Esophagus muscularis mucosa (tissue), 4 donors: ENCODE data around the gene TFE3. TPM values are rescaled to one million over a fixed set of nuclear protein-coding genes. Genes with fewer than 3 reads are reported as not detected.

ENCODE experiments used
- DNase-seq: peaks from one replicate; pipeline ENCODE4 v3.0.0-alpha.2; 2017; ENCODE audit errors: extremely low spot score
- H3K27ac ChIP-seq, 4 donors: fragments of 200-600 bp; sonication (generic); replicated peaks in 1 of 4; 1 replicate in 3 of 4; 2 replicates in 1 of 4; pipeline ENCODE4 v1.5.1; 2016 to 2019; ENCODE audit warnings: mild to moderate bottlenecking in 1 of 4
- H3K27me3 ChIP-seq, 4 donors: fragments of 200-600 bp; sonication (generic); one replicate each; pipeline versions ENCODE4 v1.5.1 to v1.6.0; 2016 to 2019
- H3K36me3 ChIP-seq, 4 donors: fragments of 200-600 bp; sonication (generic); one replicate each; pipeline ENCODE4 v1.5.1; 2016 to 2019
- H3K4me1 ChIP-seq, 4 donors: fragments of 200-600 bp; sonication (generic); one replicate each; pipeline ENCODE4 v1.5.1; 2016 to 2019
- H3K4me3 ChIP-seq, 4 donors: fragments of 200-600 bp; sonication (generic); 1 replicate in 2 of 4; 2 replicates in 2 of 4; pipeline ENCODE4 v1.5.1; 2016 to 2019; ENCODE audit warnings: mild to moderate bottlenecking in 4 of 4, moderate library complexity in 1 of 4
- H3K9me3 ChIP-seq, 4 donors: fragments of 200-600 bp; sonication (generic); 1 replicate in 3 of 4; 2 replicates in 1 of 4; pipeline ENCODE4 v1.5.1; 2016 to 2019
- EP300 ChIP-seq: sonication (generic); formaldehyde crosslinking; IDR thresholded peaks from one replicate; pipeline ENCODE4 v1.6.1; 2017; ENCODE audit warnings: antibody characterized with exemption
- POLR2A ChIP-seq: fragments of 450-650 bp; IDR thresholded peaks from one replicate; pipeline ENCODE4 v1.6.1; 2017; ENCODE audit warnings: antibody characterized with exemption, moderate library complexity, mild to moderate bottlenecking, low read depth
- POLR2AphosphoS5 ChIP-seq, 2 donors: sonication (generic); formaldehyde crosslinking; IDR thresholded peaks; one replicate each; pipeline ENCODE4 v1.6.1; 2017; ENCODE audit warnings: antibody characterized with exemption in 2 of 2
- WGBS: methylation state at CpG from one replicate; pipeline ENCODE4 v1.1.5; 2018; 5-methylcytosine and 5-hydroxymethylcytosine counted together
- intact Hi-C: fragments of 100-400 bp; cut with DNase I; formaldehyde crosslinking; loops from one replicate; pipeline ENCODE4 v1.15.1; 2023
- total RNA-seq, 4 donors: library from RNA; depleted of rRNA; stranded (reverse); fragments of >200 nt; gene quantifications; one replicate each; pipeline versions ENCODE4 v1.1.0 to v1.2.1, GENCODE V29; 2016
- TF ChIP-seq, protein P1 (sequence below), 3 experiments: fragments of 200-600 bp in 2 of 3; fragments of 450-650 bp in 1 of 3; sonication (generic) in 2 of 3; IDR thresholded peaks; one replicate each; pipeline ENCODE4 v1.5.1; 2017 to 2019; ENCODE audit warnings: antibody characterized with exemption in 3 of 3, mild to moderate bottlenecking in 2 of 3, moderate library complexity in 1 of 3

TFE3 gene
- total RNA-seq, 4 donors from 2014 or later, result 99.9 to 181 (median 150) TPM

GRCh38 chrX:49066690-49067089 is 23.5 kb upstream of the TFE3 start:
- WGBS, result 87% methylated on average over 7 of the region's 9 CpGs
- no peaks in the 10 kb centered on the region for H3K9me3 ChIP-seq
- no peak for DNase-seq
- peaks cover 0 to 41% (median 22%) of the 10 kb centered on the region in 4 donors for H3K36me3 ChIP-seq
- H3K27ac ChIP-seq, result no peak overlapping the region
- TF ChIP-seq POLR2A, result no peak
- TF ChIP-seq EP300, result no peak
- TF ChIP-seq, protein P1, sequence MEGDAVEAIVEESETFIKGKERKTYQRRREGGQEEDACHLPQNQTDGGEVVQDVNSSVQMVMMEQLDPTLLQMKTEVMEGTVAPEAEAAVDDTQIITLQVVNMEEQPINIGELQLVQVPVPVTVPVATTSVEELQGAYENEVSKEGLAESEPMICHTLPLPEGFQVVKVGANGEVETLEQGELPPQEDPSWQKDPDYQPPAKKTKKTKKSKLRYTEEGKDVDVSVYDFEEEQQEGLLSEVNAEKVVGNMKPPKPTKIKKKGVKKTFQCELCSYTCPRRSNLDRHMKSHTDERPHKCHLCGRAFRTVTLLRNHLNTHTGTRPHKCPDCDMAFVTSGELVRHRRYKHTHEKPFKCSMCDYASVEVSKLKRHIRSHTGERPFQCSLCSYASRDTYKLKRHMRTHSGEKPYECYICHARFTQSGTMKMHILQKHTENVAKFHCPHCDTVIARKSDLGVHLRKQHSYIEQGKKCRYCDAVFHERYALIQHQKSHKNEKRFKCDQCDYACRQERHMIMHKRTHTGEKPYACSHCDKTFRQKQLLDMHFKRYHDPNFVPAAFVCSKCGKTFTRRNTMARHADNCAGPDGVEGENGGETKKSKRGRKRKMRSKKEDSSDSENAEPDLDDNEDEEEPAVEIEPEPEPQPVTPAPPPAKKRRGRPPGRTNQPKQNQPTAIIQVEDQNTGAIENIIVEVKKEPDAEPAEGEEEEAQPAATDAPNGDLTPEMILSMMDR (IDR thresholded peaks at IDR 0.05), result no peak
- TF ChIP-seq POLR2AphosphoS5 (IDR thresholded peaks at IDR 0.05), result no peak
- H3K4me3 ChIP-seq, result no peak overlapping the region
- intact Hi-C loops, result no loop called here
- H3K4me1 ChIP-seq, result no peaks in the 10 kb centered on the region
- H3K27me3 ChIP-seq, result no peaks in the 10 kb centered on the region

- intact Hi-C loops, result no loop called here
- no peaks in the 10 kb centered on the region for H3K9me3 ChIP-seq
- no peaks in the 10 kb centered on the region for H3K4me1 ChIP-seq
- H3K27me3 ChIP-seq, result no peaks in the 10 kb centered on the region
- 64% methylated on average over 2 of the region's 2 CpGs for WGBS
- H3K27ac ChIP-seq, result no peak overlapping the region
- no peak for DNase-seq
- peaks cover 0 to 41% (median 22%) of the 10 kb centered on the region in 4 donors for H3K36me3 ChIP-seq
- TF ChIP-seq POLR2AphosphoS5 (IDR thresholded peaks at IDR 0.05), result no peak
- TF ChIP-seq POLR2A, result no peak
- TF ChIP-seq EP300, result no peak
- TF ChIP-seq, protein P1 (IDR thresholded peaks at IDR 0.05), result no peak
- H3K4me3 ChIP-seq, result no peak overlapping the region
Observed at GRCh38 chrX:49066278-49066677, 23.1 kb upstream of the TFE3 start.

DNA sequence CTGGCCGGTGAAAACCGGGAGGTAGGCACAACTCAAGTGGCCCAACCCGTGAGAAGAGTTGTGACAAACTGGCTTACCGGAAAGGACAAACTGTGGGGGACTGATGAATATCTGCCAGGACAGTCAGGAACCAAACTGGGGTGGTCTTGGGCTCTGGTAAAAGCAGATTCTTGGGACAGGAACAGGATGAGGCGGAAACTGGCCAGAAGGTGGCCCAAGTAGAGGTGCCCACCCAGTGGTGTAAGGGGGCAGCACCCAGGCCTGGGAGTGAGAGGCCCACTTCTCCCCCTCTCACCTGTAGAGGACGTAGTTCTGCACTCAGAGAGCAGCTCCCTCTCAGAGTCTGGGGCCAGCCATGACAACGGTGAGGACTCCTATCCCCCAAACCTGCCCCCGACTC is 21.6 kb upstream of the TFE3 start:
- TF ChIP-seq, protein P1 (IDR thresholded peaks at IDR 0.05), result no peak
- TF ChIP-seq EP300, result no peak
- no peak for TF ChIP-seq POLR2AphosphoS5 (IDR thresholded peaks at IDR 0.05)
- no peak for TF ChIP-seq POLR2A
- no peaks in the 10 kb centered on the region for H3K27me3 ChIP-seq
- peaks cover 0 to 41% (median 22%) of the 10 kb centered on the region in 4 donors for H3K36me3 ChIP-seq
- no peak overlapping the region for H3K27ac ChIP-seq
- H3K9me3 ChIP-seq, result no peaks in the 10 kb centered on the region
- no peak for DNase-seq
- H3K4me3 ChIP-seq, result no peak overlapping the region
- intact Hi-C loops, result no loop called here
- WGBS, result 83% methylated on average over 8 of the region's 8 CpGs
- H3K4me1 ChIP-seq, result no peaks in the 10 kb centered on the region

GRCh38 chrX:49064303-49064702 is 21.1 kb upstream of the TFE3 start:
- H3K4me3 ChIP-seq, result no peak overlapping the region
- H3K4me1 ChIP-seq, result peaks cover 0 to 2% (median 0%) of the 10 kb centered on the region in 4 donors
- WGBS, result 84% methylated on average over 11 of the region's 20 CpGs
- H3K36me3 ChIP-seq, result peaks cover 0 to 41% (median 22%) of the 10 kb centered on the region in 4 donors
- TF ChIP-seq, protein P1 (IDR thresholded peaks at IDR 0.05), result no peak
- TF ChIP-seq EP300 (no peak), POLR2AphosphoS5 (IDR thresholded peaks at IDR 0.05) (no peak), POLR2A (no peak)
- H3K9me3 ChIP-seq, result no peaks in the 10 kb centered on the region
- H3K27me3 ChIP-seq, result no peaks in the 10 kb centered on the region
- DNase-seq, result no peak
- intact Hi-C loops, result no loop called here
- no peak overlapping the region for H3K27ac ChIP-seq

DNA sequence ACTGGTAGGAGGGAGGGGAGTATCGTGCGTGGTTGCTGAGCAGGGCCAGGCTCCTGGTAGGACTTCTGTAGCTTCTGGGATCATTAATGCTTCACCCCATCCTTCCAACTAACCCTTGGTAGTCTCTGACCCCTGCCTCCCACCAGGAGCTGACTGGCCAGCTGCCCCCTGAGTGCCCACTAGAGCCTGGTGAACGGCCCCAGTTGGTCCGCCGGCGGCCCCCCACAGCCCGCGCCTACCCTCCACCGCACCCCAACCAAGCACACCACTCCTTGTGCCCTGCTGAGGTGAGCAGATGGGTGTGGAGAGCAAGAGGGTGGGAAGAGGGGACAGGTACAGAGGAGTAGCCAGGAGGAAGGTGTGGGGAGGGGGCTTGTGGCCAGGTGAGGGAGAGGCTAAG is 20.6 kb upstream of the TFE3 start:
- no peak overlapping the region for H3K27ac ChIP-seq
- H3K27me3 ChIP-seq, result no peaks in the 10 kb centered on the region
- no peaks in the 10 kb centered on the region for H3K9me3 ChIP-seq
- intact Hi-C loops, result no loop called here
- no peak for DNase-seq
- no peak for TF ChIP-seq EP300
- no peak for TF ChIP-seq POLR2A
- TF ChIP-seq, protein P1 (IDR thresholded peaks at IDR 0.05), result no peak
- no peak for TF ChIP-seq POLR2AphosphoS5 (IDR thresholded peaks at IDR 0.05)
- peaks cover 0 to 8% (median 5%) of the 10 kb centered on the region in 4 donors for H3K4me1 ChIP-seq
- H3K36me3 ChIP-seq, result peaks cover 0 to 41% (median 22%) of the 10 kb centered on the region in 4 donors
- H3K4me3 ChIP-seq, result no peak overlapping the region
- WGBS, result 91% methylated on average over 9 of the region's 9 CpGs
